Medulla oblongata (tissue), 1 donor: ENCODE results near the gene FATE1.

Source experiments
- DNase-seq: peaks from one replicate; pipeline ENCODE4 v3.0.0-alpha.2; 2015; ENCODE audit errors: extremely low spot score

Gene FATE1

GRCh38 chrX:151742311-151742710, 26.5 kb downstream of the FATE1 start:
- DNase-seq = no peak

- no peak for DNase-seq
Observed at GRCh38 chrX:151743651-151744470, 28.0 kb downstream of the FATE1 start.

DNA sequence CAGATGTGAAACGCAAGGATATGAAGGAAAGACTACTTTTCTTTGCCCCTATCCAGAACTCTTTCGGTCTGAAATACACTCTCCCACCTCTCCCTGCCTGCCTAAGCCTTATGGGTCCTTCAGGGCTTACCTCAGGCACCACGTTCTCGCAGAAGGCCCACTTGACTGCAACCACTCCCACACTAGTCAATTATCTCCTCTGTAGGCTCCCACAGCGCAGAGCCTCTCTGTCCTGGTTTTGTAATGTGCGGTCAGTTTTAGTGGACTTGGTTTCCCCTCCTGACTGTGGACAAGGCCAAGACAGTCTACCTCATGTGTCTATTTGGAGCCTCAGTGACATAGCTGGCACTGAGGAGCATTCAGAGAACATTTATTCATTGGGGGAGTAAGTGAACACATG, 29.8 kb downstream of the FATE1 start:
- DNase-seq = no peak

- no peak for DNase-seq
Observed at GRCh38 chrX:151746502-151746901, 30.7 kb downstream of the FATE1 start.

- DNase-seq = no peak
Observed at GRCh38 chrX:151750511-151750910, 34.7 kb downstream of the FATE1 start.

DNA sequence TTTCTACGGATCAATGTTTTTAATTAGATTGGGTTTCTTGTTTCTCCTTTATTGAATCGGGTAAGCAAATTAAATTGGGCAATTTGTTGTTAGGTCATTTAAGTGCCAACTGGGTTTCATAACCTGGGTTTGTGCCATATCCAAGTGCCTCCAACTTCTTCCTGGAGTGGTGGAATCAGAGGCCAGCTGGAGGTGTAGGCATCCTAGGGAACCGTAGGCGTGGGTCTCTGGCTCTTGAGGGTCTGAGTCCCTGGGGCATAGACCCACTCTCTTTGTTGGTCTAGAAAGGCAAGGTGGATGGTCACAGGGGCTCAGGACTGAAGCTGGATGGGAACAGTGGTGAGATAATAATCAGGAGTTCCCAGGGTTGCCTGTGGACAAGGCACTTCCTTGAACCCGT, 37.0 kb downstream of the FATE1 start:
- DNase-seq = no peak

- peak; percentile 44 for DNase-seq
Observed at GRCh38 chrX:151753313-151754046, 37.6 kb downstream of the FATE1 start.

DNA sequence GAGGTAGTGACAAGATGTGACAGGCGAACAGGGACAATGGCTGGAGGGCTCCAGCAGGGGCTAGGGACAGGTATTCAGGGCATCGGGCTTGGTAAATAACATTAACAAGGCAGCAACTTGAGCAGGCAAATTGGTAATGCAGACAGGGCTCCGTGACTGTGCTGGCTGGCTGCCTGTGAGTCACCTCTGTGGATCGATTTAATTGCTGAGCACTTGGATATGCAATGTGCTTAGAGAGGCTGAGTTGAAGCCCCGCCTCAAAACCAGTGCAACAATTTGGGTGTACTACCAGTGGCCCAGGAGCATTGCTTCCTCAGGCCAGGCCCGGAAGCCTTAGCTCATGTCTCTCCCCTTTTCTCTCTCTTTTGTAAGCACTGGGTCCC, 38.2 kb downstream of the FATE1 start:
- no peak for DNase-seq

GRCh38 chrX:151754641-151755215, 38.9 kb downstream of the FATE1 start:
- no peak for DNase-seq

GRCh38 chrX:151759041-151759708, 43.3 kb downstream of the FATE1 start:
- DNase-seq = no peak

DNA sequence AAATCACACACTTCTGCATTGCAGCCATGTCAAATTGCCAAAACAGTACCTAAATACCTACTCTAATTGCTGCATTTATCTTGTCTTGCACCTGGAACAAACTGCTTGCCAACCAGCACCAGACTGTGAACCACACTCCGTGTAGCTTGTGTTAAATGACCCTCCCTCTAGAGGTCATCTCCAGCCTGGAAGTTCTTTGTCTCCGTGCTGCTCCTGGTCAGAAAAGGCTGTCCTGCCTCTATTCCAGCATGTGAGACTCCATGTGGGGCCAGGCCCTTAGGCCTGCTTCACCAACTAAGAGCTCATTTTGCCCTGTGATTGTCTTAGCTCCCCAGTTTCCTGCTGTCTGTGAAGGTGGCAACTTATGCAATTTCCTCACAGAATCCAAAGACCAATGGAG, 47.0 kb downstream of the FATE1 start:
- DNase-seq = no peak

DNA sequence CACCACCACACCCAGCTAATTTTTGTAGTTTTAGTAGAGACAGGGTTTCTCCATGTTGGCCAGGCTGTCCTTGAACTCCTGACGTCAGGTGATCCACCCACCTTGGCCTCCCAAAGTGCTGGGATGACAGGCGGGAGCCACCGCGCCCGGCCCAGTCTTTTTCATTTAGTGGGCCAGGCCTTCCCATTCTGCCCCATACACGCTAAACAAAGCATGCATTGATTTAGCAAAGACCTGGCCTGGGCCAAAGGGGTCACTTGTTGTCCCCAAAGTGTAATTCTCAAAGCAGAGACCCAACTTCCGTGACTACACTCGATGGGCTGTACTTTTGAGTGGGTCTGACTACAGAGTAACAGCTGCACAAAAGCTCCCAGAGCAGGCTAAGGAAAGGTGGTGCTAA, 47.9 kb downstream of the FATE1 start:
- DNase-seq = no peak

DNA sequence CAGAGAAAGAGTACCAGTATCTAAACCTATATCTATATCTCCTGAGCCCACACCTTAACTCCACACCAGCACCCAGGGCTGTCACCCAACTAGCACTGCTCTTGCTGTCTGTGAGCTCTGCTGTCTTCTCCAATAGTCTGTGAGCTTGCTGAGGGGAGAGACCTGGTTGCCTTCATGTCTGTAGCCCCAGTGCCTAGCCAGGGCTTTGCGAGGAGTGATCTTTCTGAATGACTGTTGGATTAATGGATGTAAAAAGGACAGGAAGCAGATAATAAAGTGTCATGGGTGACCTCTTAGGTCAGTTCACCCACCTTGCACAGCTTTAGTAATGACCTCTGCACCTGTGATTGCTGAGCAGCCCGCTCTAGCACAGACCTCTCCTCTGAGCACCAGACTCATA, 49.2 kb downstream of the FATE1 start:
- DNase-seq = no peak

- no peak for DNase-seq
Observed at GRCh38 chrX:151771726-151772125, 55.9 kb downstream of the FATE1 start.
